Nephron progenitor cell (in vitro differentiated cells): Measurements from ENCODE around the gene CLASP1.
A peak's percentile ranks its signal among the peaks of the same experiment; 100 is the strongest.

ENCODE experiments used
- DNase-seq: peaks from one replicate; pipeline ENCODE4 v3.0.0; 2021
- H3K27ac Mint-ChIP-seq: 2 replicates; pipeline ENCODE4 v1.8.0; 2021; ENCODE audit warnings: mild to moderate bottlenecking, moderate library complexity, mixed read lengths
- H3K27me3 Mint-ChIP-seq: 2 replicates; pipeline ENCODE4 v1.8.0; 2021; ENCODE audit warnings: mild to moderate bottlenecking, low read depth, mixed read lengths; ENCODE audit not compliant: poor library complexity
- H3K36me3 Mint-ChIP-seq: 2 replicates; pipeline ENCODE4 v1.8.0; 2021; ENCODE audit warnings: low read depth, mixed read lengths
- H3K4me1 Mint-ChIP-seq: 2 replicates; pipeline ENCODE4 v1.8.0; 2021; ENCODE audit warnings: mixed read lengths
- H3K4me3 Mint-ChIP-seq: 2 replicates; pipeline ENCODE4 v1.8.0; 2021; ENCODE audit warnings: mild to moderate bottlenecking, moderate library complexity, mixed read lengths
- H3K9me3 Mint-ChIP-seq: 2 replicates; pipeline ENCODE4 v1.8.0; 2021; ENCODE audit warnings: mild to moderate bottlenecking, moderate library complexity, mixed read lengths
- TF ChIP-seq, protein P1 (sequence below): fragments of 200-600 bp; sonication (generic); IDR thresholded peaks from 2 replicates; pipeline ENCODE4 v1.5.0; 2021; ENCODE audit warnings: antibody characterized with exemption

The CLASP1 gene

DNA sequence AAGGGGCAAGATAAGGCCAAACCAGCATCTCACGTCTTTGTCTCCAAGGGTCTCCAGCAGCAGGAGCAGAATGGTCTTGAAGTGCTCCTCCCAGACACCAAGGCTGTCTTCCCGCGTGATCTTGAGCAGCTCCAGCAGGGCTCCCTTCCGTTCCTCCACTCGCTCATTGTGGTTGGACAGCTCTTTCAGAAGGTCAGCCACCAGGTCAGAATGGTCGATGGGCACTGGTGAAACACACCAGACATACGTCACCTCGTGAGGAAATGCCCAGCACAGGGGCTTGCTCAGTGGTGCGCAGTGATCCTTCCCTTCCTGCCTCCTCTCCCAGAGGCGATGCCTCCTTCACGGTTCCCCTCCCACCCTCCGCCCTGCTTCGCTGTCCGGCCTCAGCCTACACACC is 284.2 kb downstream of the CLASP1 start:
- peaks cover 68% of the 10 kb centered on the region for H3K36me3 Mint-ChIP-seq
- no peak overlapping the region for H3K27ac Mint-ChIP-seq
- no peak overlapping the region for H3K4me3 Mint-ChIP-seq
- no peaks in the 10 kb centered on the region for H3K4me1 Mint-ChIP-seq
- H3K27me3 Mint-ChIP-seq, result peaks cover 2% of the 10 kb centered on the region
- DNase-seq, result no peak
- TF ChIP-seq, protein P1, sequence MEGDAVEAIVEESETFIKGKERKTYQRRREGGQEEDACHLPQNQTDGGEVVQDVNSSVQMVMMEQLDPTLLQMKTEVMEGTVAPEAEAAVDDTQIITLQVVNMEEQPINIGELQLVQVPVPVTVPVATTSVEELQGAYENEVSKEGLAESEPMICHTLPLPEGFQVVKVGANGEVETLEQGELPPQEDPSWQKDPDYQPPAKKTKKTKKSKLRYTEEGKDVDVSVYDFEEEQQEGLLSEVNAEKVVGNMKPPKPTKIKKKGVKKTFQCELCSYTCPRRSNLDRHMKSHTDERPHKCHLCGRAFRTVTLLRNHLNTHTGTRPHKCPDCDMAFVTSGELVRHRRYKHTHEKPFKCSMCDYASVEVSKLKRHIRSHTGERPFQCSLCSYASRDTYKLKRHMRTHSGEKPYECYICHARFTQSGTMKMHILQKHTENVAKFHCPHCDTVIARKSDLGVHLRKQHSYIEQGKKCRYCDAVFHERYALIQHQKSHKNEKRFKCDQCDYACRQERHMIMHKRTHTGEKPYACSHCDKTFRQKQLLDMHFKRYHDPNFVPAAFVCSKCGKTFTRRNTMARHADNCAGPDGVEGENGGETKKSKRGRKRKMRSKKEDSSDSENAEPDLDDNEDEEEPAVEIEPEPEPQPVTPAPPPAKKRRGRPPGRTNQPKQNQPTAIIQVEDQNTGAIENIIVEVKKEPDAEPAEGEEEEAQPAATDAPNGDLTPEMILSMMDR, result no peak
- no peaks in the 10 kb centered on the region for H3K9me3 Mint-ChIP-seq

DNA sequence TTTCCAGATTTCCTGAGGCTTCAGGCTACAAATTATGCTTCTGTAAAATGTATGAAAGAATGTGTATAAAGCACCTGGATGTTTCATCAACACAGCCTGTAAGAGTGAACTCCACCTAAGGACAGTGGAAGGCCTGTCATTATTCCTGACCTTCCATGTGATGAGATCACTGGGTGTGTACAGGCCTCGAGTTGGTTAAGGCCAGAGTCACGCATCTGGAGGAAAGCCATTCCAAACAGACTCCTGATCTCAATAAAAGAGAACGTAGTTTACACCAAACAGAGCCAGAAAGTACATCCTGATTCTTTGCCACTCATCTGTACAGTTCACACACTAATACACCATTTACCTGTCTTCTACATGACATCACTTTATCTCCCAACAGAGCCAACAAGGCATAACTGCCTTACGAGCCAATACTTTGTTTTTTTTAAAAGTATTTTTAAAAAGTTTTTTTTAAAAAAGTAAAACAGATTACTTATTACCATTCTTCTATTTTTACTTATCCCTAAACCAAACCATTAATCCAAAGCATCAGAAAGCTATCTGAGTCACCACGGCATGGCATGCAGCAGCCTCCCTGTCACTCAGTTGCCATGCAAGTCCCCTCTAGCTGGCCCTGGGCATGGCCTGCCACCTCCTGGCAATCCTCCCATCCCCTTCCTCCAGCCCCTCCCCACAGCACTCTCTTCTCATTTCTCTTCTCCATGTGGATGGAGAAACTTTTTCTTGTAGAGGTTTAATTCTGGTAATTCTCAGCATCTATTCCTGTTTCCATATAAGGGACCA is 285.4 kb downstream of the CLASP1 start:
- no peak for DNase-seq
- H3K9me3 Mint-ChIP-seq, result no peaks in the 10 kb centered on the region
- H3K4me1 Mint-ChIP-seq, result no peaks in the 10 kb centered on the region
- TF ChIP-seq, protein P1, result no peak
- H3K36me3 Mint-ChIP-seq, result peaks cover 61% of the 10 kb centered on the region
- no peak overlapping the region for H3K4me3 Mint-ChIP-seq
- peaks cover 2% of the 10 kb centered on the region for H3K27me3 Mint-ChIP-seq
- peak overlapping the region; percentile 73 for H3K27ac Mint-ChIP-seq

DNA sequence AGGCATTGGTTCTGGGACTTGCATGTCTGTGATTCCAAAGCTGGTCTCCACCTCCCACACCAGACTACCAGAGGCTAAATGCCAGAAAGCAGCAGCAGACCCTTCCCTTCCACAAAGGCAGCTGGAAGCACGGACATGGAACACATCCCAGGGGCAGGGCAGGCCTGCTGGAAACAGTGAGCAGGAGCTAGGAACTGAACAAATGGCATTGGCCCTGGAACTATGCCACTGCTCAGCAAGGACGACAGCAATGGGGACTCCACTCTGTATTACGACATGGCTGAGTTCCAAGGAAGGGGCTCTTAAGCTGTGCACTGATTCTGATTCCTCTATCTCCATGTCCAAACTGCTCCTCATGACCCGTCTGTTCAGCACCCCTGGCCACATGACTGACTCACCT is 286.5 kb downstream of the CLASP1 start:
- H3K4me1 Mint-ChIP-seq, result no peaks in the 10 kb centered on the region
- H3K9me3 Mint-ChIP-seq, result no peaks in the 10 kb centered on the region
- no peak for DNase-seq
- no peak overlapping the region for H3K4me3 Mint-ChIP-seq
- H3K27me3 Mint-ChIP-seq, result peaks cover 2% of the 10 kb centered on the region
- TF ChIP-seq, protein P1, result no peak
- no peak overlapping the region for H3K27ac Mint-ChIP-seq
- peaks cover 52% of the 10 kb centered on the region for H3K36me3 Mint-ChIP-seq

DNA sequence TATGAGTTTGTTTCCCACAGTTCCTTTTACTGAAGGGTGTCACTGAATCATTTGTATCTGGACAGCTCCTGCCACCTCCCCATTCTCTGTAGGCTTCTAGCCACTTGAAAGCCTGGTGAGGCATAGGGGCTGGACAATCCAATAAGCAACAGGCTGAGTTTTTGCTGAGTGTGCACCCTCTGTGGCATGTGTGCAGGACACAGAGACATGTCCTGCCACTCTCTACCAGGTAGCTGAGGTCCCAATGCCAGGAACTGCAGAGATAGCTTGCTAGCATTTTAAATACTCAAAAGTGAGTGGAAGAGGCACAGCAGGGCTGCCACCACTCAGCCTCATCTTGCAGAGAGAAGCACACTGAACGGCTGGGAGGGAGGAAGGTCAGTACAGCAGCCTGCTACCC is 287.0 kb downstream of the CLASP1 start:
- peaks cover 49% of the 10 kb centered on the region for H3K36me3 Mint-ChIP-seq
- H3K27me3 Mint-ChIP-seq, result peaks cover 2% of the 10 kb centered on the region
- no peak overlapping the region for H3K4me3 Mint-ChIP-seq
- H3K4me1 Mint-ChIP-seq, result no peaks in the 10 kb centered on the region
- no peaks in the 10 kb centered on the region for H3K9me3 Mint-ChIP-seq
- H3K27ac Mint-ChIP-seq, result no peak overlapping the region
- TF ChIP-seq, protein P1, result no peak
- no peak for DNase-seq

DNA sequence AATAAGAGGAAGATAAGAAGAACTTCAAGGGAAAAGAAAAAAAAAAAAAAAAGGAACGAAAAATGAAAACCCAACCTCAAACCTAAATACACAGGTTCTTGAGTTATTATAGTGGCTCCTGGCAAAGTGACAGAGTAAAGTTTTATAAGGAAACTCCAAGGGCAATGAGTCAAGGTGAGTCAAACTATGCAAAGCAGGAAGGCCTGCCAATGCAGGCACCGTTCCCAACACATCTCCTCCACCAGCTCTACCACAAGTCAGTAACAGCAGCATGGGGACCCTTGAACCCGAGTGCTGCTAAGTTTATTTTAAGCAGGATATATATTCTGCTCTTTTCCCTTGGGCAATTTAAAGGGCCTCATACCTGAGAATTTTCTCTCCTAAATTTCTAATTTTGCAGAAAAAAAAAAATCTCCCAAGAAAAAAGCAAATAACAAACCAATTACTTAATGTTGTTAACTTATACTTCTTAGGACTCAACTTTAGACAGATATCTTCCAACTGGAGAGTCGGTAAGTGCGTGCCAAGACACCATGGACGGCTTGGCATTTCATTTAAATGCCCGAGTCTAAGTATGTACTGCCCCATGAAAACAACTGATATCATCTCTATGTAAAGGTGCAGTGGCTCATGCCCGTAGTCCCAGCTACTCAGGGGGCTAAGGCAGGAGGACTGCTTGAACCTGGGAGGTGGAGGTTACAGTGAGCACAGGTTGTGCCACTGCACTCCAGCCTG is 288.5 kb downstream of the CLASP1 start:
- Mint-ChIP-seq H3K4me1 (peaks cover 5% of the 10 kb centered on the region), H3K27me3 (peaks cover 2% of the 10 kb centered on the region), H3K4me3 (no peak overlapping the region), H3K9me3 (no peaks in the 10 kb centered on the region), H3K27ac (no peak overlapping the region), H3K36me3 (peaks cover 41% of the 10 kb centered on the region)
- TF ChIP-seq, protein P1, result no peak
- no peak for DNase-seq
